Fibroblast of skin of abdomen (primary cell): ENCODE data around the gene ASPA. TPM values are rescaled to one million over a fixed set of nuclear protein-coding genes. Genes with fewer than 3 reads are reported as not detected.
"Not testable (repeated sequence)": the region's sequence is repeated elsewhere in the genome, so short reads cannot be mapped to it uniquely, and the experiment has no call there.

Source experiments
- DNase-seq: peaks from one replicate; pipeline ENCODE4 v3.0.0-alpha.2; 2013
- polyA plus RNA-seq, 2 experiments: library from polyadenylated mRNA; unstranded; fragments of 120-200 nt; gene quantifications; one replicate each; pipeline ENCODE4 v1.2.1, GENCODE V29; 2013; ENCODE audit not compliant: insufficient read length in 2 of 2

ASPA gene
- polyA plus RNA-seq (2013, experiment 1 of 2; ENCODE audit: insufficient read length), result 0.09 TPM
- polyA plus RNA-seq (2013, experiment 2 of 2; ENCODE audit: insufficient read length), result 0.11 TPM

DNA sequence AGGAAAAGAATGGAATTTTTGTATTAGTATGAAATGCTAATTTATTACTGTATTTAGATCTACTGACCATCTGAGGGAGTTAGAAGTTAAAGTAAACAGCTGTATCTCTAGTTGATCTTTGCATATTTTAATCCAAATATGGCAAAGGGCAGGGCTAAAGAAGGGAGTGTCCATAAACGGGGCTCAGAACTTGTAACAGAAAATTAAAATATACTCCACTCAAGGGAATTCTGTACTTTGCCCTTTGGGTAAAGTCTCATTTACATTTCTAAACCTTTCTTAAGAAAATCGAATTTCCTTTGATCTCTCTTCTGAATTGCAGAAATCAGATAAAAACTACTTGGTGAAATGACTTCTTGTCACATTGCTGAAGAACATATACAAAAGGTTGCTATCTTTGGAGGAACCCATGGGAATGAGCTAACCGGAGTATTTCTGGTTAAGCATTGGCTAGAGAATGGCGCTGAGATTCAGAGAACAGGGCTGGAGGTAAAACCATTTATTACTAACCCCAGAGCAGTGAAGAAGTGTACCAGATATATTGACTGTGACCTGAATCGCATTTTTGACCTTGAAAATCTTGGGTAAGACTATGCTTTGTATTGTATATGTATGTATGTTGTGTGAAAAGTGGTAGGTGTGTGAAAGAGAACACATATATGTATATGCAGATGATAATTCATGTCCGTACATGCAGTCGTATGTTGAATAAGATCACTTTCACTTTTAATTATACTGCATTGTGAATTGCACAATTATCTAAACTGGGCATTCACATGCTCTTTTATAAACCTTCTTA is at the start of gene ASPA:
Gene ASPA (plus strand): TSS at position 186 of the 799 bp plus-strand sequence. CDS start 163 bp downstream, at position 349.
- no peak for DNase-seq

DNA sequence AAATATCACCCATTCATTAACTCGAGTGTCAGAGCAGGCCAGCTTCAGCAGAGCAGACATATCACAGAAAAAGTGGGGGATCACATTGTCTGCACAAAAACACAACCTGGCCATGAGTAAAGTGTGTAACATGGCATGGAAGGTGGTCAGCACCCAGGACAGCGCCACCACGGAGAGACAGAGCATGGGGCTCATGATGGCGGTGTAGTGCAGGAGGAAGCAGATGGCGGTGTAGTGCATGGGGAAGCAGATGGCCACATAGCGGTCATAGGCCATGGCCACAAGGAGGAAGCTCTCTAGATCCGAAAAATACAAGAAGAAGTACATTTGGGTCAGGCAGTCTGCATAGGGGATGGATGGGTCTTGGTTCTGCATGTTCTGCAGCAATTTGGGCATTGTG is 42.6 kb upstream of the ASPA start:
- DNase-seq, result not testable (repeated sequence)

DNA sequence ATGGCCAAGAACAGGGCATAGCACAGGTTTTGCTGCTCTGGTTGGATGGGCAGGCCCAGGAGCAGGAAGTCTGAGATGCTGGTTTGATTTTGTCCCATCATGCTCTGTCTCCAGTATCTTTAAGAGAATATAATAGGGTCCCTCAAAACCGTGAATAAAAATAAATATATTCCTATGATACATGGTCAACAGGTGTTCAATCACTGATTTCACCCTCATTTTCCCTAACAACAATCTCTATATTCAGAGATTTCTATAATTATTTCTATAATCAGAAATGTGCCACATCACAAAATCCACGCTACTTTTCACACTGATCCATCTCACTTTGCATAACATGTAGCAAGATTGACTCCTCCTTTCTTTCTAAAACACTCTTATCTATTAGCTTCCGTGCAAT is 42.1 kb upstream of the ASPA start, which contains the start of gene OR1E2:
Gene OR1E2 (minus strand): TSS at position 101 of the 400 bp plus-strand sequence. CDS start 0 bp downstream, at position 101.
- DNase-seq, result no peak

DNA sequence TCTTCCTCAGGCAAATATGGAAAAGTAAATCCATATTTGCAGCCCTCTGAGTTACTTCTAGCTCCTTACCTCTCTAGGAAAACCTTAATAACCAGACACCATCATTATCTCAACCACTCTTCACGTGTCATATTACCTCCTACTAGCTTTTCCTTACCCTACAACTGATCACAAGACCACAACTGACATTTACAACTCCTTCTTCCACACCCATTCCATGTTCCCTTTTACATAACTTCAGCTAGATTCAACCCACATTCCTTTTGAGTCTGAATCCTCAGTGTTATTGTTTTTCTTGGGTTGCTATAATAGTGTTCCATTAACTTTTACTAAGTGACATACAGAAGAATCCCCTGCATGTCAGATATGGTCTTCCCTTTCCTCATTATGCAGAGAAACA is 37.4 kb upstream of the ASPA start:
- no peak for DNase-seq

DNA sequence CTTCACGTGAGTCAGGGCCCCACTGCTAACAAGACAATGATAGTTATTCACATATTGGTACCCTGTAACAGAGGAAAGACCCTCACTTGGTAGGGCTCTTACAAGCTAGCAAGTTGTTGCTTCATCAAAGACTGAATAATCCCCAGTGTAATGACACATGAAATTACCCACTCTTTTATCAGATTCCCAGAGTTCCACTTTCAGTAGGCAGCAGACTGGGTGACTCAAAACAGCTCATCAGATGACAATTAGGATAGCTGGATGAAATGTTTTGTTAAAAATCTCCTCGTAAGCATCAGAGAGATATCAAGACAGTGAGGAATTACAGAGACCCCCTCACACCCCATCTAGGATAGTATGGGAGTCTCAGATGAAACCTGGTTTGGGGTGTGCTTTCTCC is 35.3 kb upstream of the ASPA start:
- DNase-seq, result no peak

DNA sequence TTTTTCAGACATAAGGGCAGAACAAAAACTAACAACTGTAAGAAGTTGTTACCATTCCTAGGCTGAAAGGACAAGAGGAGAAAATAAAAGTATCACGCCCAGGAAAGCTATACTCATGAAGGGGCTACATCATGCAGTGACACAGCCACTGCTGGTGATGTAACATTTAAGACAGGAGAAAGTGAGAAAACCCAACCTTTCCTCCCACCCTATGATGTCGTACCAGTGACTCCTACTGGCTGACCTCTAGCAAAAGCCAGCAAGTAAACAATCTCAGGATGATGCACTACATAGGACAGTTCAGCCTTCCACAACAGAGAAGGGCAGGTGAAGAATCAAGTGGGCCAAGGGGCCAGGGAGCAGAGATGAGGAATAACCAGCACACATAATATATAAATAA is 28.2 kb upstream of the ASPA start:
- no peak for DNase-seq

DNA sequence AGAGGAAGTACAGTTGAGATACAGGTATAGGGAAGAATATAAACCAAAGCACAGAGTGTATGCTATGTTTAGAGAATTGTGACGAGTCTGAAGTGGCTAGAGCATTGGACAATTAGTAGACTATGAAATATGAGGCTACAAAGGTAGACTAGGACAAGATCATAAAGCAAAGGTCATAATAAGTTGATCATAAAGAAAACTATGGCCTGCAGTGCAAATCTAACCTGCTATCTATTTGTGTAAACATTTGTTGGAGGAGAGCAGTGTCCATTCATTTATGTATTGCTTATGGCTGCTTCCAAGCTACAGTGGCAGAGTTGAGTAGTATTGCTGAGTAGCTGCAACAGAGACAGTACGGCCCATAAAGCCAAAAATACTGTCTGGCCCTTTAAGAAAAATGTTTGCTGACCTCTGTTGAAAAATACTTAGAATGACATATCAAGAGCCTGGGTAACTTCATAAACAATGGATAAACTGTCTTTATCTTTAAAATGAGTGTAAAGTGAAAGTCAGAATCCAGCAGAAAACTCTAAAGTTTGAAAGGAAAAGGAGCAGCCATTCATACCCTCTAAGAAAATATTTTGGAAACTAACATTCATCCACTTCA is 27.6 kb upstream of the ASPA start:
- DNase-seq, result no peak

DNA sequence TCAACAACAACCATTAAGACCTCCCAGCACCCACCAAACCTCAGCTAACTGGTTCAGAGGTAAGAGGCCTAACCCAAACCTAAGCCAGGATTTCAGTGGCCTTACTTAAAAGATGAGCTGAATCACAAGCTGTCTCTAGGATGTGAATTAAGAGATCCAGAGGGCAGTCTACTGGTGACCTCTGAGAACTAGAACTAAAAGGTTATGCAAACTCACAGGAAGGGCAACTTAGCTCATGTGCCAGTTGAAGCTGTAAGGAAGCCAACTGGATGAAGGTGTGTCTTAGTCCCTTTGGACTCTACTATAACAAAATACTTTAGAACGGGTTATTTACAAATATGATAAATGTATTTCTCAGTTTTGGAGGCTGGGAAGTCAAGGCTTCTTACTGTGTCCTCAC is 9.4 kb upstream of the ASPA start:
- not testable (repeated sequence) for DNase-seq

DNA sequence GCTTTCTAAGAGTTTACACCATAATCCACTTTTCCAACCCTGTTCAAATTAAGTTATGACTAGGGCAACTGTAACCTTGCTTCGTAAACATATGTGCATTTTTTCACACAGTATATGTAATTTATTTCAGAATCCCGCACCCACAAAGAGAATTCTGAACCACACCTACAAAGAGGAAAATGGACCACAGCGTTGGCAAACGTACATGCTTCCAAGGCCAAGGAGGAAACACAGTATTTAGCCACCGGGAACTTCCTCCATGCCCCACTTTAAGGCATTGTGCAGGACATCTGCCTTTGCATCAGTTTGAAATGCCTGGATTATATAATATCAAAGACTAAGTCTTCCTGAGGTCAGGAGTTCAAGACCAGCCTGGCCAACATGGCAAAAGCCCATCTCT is 6.3 kb upstream of the ASPA start:
- no peak for DNase-seq

DNA sequence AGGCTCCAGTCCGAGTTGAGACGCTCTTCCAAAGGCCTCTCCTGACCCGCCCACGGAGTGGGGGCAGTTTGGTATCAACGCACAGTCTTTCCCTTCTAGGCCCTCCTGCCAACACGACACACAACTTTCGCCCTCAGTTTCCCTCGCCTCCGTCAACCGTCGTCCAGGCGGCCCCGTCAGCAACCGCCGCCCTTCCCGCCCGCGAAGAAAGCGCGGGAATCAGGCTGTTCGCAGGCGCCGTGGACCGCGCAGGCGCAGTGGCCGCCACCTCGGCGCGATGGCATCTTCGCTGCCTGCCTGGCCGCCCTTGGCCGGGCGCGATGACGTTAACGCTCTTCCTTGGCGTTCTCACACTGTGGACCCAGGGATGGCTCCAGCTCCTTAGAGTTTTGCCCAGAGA is 4.2 kb upstream of the ASPA start, which contains the start of gene SPATA22:
Gene SPATA22 (minus strand): TSS at position 221 of the 400 bp plus-strand sequence. CDS start 2,494 bp downstream, outside the sequence.
- DNase-seq, result no peak

DNA sequence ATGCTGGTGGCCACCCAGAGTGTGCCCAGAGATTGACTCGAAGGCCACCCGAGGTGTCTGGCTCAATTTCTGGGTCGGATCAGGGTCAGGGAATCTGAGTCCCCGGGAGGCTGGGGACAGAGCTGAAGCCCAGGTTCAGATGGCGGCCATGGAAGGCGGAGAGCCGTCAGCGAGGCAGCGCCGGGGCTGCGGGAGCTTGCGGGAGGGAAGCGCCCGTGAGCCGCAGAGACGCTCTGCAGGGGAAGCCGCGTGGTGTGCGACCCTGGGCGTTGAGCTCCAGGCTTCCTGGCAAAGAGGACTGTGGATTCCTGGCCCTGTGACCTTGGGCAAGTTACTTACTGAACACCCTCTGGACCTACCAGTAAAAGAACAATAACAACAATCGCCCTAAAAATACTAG is 3.7 kb upstream of the ASPA start:
- no peak for DNase-seq

DNA sequence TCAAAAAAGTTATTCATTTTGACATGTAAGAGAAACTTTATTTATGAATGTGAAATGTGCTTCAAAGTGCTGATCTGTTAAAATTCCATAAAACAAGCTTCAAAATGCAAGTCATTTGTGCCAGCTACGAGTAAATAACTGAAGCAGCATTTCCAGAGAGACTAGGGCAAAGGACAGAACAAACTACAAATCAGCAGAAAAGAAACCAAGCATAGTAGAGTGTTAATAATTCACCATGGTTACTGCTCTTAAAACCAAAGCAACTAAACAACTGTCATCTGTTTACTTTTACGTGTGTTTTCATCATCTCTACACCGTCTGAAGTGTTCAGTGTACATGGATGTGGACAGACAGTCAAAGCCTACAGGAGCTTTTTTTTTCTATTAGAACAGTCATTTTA is 1.6 kb upstream of the ASPA start:
- no peak for DNase-seq

DNA sequence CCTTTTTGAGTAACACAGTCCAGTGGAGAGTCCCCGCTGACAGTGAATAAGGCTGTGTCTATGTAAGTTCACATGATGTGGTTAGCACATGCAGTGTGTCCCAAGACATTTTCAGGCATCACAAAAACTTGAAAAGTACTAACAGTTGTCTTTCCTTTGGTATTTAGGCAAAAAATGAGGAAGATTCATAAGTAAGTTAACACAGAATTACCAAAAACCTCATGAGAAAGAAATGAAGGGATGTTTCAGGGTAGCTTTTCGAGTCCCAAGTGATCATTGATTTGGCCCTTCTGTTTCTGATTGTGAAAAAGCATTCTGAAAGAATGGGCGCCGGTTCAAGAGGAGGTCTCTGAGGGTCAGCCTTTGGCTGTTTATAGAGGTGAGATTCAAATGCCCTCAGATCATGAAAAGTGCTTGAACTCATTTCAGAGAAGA is 529 bp upstream of the ASPA start:
- DNase-seq, result no peak

DNA sequence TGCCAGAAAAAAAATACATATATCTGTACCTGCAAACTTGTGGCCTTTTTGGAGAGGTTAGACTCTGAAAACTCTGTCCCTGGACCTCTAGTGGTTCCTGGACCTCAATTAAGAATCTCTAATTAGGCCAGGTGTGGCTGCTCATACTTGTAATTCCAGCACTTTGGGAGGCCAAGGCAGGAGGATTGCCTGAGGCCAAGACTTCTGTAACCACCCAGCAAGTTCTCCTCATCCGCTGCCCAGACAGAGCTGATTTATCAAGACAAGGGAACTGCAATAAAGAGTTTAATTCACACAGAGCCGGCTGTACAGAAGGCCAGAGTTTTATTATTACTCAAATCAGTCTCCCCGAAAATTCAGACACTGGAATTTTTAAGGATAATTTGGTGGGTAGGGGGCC is 4.2 kb downstream of the ASPA start:
- DNase-seq, result no peak

DNA sequence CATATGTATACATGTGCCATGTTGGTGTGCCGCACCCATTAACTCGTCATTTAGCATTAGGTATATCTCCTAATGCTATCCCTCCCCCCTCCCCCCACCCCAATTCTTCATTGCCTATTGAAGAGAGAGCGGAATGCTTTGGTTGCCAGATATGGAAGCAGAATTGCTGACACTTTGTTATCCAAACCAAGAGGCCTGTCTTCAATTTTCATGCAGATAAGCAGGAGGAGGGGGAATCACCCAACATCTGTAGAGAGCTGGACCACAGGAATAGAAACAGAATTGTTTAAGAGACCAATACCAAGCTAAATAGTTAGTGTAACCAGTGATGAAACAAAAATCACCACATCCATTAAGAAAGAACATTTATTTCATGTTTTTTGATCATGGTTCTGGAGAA is 7.1 kb downstream of the ASPA start:
- no peak for DNase-seq

DNA sequence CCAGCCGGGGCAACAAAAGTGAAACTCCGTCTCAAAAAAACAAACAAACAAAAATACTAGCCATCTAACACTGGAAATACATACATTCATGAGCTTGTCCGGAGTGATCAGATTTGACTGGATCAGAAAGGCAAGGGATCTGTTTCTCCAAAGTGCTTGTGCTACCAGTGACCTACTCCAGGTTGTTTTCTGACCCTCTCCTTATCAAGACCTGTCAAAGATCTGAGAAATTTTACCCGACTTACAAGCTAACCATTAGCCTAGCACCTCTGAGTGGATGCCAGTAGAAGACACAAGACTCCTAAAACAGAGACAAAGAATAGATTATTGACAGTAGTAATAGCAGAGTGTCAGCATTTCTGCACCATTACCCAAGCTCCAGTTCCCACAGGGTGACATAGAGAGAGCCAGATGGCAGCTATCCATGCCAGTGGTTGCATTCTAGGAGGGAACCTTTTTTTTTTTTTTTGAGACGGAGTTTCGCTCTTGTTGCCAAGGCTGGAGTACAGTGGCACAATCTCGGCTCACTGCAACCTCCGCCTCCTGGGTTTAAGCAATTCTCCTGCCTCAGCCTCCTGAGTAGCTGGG is 9.8 kb downstream of the ASPA start:
- no peak for DNase-seq

DNA sequence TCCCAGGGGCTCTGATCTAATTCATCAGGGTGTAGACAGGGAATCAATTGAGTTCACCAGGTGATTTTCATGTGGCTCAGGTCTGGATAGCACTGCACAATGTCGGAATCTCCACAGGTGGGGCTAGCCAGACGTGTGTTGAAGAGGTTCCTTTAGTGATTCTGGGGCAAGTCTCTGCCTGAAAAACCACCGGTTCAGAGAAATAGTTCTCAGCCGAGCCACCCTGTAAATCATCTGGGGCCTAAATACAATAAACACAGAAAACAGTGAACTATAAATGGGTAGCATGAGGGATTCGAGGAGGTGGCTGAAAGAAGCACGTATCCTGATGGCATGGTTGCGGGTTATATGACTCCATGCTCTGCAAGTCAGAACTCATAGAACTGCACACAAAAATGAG is 21.3 kb downstream of the ASPA start:
- DNase-seq, result no peak

DNA sequence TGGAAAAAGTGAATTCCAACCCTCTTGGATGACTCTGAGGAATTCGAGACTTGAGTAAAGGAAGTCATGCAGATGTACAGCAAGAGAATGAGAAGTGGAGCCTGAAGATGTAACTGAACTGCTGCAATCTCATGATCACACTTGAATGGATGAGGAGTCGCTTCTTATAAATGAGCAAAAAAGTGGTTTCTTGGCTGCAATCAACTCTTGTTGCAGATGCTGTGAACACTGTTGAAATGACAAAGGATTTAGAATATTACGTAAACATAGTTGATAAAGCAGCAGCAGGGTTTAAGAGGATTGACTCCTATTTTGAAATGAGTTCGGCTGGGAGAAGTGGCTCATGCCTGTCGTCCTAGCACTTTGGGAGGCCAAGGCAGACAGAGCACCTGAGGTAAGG is 25.5 kb downstream of the ASPA start:
- no peak for DNase-seq

DNA sequence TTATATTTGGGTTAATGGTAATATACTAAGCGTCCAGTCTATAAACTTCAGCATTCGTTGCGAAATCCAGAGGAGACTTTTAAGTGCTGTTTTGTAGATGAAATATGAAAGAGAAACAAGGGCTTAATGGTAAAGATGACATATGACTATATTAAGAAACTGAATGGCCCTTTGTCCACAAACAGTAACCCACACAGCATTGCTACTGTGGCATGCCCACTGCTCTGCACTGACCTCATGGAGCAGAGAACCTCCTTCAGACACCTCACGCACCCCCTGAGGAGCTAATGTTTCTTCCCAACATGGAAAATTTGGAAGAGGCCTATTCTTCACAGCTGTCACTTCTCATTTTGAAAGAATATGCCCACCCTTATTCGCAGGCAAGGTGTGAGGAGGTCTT is 26.7 kb downstream of the ASPA start:
- no peak for DNase-seq

DNA sequence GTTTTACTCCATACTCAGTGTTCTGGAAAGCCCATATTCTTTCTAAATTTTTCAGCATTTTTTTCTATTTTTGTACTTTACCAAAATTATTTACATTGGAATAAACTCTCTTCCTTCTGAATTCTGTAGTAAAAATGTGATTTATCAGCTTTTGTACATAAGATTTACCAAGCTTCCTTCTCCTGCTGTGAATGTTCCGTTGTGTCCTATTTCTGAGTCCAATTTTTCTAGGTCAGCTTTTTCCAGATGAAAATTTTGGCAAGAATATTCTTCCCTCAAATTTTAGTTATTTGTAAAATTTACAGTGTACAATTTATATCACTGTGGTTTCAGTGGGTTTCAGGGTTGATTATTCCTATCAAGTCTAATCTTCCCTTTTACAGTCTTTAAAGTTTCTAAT is 27.5 kb downstream of the ASPA start:
- DNase-seq, result no peak

DNA sequence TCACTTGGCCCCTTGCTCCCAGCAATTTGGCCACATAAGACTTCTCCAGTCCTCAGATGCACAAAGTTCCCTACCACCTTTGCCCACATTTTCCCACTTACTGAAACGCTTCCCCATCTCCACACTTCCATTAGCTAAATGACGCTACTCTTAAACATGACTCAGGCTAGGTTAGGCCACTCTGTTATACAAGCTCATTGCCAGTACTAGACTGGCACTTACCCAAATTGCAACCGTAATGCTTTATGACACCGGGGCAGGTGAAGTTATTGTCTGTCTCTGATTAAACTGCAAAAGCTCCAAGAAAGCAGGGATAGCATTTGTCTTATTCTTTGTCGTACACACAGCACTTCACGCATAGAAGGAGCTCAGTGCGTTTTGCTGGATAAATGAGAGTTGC is 29.2 kb downstream of the ASPA start:
- no peak for DNase-seq

DNA sequence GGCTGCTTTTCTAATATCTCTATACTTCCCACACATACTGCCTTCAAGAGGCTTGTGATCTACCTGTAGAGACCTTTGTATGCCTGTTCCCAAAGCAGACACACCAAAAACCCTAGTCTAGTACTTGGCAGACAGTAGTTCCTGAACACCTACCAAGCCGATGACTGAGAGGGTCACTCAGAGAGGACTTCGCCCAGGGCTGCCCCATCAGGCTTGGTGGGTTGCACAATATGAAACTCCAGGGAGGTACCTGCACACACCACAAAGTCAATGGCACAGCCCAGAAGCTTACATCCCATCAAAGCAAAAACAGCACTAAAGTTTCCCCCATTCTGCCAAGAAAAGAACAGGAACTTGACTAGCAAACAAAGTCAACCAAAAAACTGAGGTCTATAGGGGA is 30.3 kb downstream of the ASPA start:
- DNase-seq, result no peak

DNA sequence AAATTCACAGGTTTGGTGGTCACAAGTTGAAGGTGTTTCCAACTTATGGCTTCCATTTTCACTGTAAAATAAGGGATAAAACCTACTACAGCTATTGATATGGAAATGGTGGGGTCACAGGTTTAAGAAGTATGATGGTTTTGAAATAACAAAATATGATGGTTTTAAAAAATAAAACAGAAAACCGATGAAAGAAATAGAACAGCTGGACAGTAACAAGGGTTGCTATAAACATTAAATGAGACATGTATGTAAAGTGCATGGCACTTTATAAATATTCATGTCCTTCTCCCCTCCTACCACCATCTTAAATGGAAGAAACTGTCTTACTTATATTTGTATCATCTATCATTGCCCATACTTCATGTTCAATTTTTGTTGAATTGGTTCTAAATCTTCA is 31.3 kb downstream of the ASPA start:
- DNase-seq, result no peak

DNA sequence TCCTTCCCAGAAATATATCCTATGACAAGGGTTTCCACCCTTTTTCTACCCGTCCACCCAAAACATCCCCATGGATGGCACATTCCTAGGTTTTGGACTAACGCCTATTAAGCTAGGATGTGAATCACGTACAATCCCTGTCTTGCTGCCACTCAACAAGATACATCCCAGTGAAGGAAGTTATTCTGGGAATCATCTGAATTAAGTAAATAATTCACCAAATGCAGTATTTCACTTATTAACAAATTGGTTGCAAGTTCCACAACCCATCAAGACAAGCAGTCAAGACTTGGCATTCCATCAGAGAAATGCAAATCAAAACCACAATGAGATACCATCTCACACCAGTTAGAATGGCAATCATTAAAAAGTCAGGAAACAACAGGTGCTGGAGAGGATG is 32.1 kb downstream of the ASPA start:
- no peak for DNase-seq
